ENCODE results near the gene JADE3.
A peak's percentile ranks its signal among the peaks of the same experiment; 100 is the strongest.

DNA sequence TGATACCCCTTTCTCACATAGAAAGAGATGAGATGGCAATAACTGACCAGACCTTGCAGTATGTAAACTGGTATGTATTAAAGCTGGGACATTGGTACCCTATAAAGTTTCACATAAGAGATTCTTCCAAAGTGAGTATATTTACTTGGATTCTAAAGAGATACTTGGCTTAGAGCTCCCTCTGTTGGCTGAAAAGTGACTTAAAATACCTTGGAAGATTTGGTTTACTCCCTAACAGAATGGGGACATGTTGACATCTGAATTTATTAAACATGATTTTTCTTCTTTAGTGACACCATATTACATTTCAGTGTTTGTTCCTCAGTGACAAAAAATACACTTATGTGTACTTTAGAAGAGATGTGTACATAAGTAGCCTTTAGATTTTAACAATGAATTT is 118.1 kb downstream of the JADE3 start:
- TF ChIP-seq CTCF (IDR thresholded peaks at IDR 0.05; ENCODE audit: low read length) (peak; percentile 62), EZH2 (optimal IDR thresholded peaks at IDR 0.05; ENCODE audit: low read depth, low read length) (no peak)

Measured in MM.1S (cell line).